GM18517 (cell line): ENCODE data around the gene LTF.
A peak's percentile ranks its signal among the peaks of the same experiment; 100 is the strongest.

Source experiments
- ATAC-seq: cut with Tn5 transposase; IDR thresholded peaks from one replicate; pipeline ENCODE4 v1.9.1; 2021; ENCODE audit warnings: mild to moderate bottlenecking, moderate library complexity; ENCODE audit not compliant: unreplicated experiment

LTF gene

DNA sequence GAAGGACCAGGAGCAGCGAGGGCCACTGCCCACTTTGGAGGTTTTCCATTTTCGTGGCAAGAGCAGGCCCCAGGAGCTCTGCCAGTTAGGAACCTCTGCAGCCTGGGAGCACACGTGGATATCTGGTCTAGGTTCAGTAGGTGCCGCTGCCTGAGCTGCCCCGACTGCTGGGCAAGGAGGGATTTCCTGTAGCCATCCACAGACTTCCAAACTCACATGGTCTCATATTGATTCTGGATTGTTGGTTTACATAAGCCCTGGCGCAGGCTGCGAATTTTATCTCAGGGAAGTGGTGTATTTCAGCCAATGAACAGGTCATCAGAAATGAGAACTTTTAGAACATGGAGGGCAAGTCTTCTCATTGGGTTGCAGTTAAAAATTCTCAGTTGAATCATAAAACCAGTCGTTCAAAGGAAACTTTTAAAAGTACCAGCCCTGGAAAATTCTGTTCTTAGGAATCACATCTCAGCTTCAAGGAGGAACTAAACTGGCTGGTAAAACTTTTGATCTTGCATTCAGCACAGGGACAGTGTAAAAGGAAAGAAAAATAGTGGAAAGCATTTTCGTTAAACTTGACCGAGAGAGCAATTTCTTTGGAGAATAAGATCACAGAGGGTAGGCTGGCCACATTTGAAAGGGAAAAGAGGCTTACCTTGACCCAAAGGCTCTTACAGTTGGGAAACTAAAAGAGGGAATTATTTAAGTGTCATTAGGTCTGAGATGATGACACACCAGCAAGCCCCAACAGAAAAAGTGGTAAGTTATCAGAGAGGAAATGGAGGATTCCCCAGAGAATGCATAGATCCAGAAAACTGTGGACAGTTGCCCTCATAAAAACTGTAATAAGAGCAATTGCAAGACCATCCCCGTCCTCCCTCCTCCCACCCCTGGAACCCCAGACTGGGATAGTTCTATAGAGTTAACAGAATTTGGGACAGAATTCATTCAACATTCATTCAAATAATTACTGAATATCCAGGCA is 26.7 kb upstream of the LTF start:
- ATAC-seq, result no peak

DNA sequence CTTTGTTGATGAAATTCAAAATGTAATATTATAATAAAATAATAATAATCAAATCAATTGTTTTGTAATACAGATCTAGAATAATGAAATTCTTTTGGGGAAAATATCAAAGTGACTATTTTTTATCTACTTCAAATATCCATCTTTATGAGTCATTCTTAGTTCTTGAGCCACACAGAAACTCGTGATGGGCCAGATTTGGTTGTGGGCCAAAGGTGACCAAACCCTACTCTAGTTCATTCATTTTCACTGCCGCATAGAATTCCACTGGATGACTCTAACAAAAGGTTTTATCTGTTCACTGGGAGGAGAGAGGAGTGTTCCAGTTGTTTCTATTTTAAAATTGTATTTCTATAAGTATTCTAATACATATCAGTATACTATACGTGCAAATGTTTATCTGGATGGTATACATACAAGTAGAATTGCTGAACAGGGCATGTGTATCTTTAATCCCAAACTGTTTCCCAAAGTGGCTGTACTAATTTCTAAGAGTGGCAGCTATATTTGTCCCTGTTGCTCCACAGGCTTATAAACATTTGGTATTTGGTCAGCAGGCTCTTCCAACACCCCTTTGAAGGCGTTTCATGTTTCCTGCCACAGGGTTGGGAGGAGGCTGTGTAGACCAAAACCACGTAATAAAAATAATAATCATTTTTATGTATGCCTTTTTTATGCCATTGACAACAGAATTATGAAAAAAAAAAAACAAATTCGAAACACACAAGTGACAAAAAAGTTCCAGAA is 25.8 kb upstream of the LTF start:
- ATAC-seq, result no peak

DNA sequence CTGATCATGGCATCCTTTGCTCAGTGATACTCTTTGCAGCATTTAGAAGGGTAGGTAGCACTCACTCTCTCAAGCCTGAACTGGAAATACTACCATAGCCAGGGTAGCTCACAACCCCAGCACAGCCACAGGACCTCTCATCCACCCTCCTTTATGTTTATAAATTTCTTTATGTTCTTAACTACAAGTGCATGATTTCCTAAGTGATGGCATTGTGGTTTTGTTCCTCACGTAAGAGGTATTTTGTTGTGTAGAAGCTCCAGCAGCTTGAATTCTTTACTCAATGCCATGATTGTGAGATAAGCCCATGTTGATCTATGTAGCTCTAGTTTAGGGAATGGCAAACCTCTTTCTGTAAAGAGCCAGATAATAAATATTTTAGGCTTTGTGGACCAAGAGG is 25.2 kb upstream of the LTF start:
- no peak for ATAC-seq

- no peak for ATAC-seq
These were observed 24.7 kb upstream of the LTF start for GRCh38 chr3:46489381-46489780.

DNA sequence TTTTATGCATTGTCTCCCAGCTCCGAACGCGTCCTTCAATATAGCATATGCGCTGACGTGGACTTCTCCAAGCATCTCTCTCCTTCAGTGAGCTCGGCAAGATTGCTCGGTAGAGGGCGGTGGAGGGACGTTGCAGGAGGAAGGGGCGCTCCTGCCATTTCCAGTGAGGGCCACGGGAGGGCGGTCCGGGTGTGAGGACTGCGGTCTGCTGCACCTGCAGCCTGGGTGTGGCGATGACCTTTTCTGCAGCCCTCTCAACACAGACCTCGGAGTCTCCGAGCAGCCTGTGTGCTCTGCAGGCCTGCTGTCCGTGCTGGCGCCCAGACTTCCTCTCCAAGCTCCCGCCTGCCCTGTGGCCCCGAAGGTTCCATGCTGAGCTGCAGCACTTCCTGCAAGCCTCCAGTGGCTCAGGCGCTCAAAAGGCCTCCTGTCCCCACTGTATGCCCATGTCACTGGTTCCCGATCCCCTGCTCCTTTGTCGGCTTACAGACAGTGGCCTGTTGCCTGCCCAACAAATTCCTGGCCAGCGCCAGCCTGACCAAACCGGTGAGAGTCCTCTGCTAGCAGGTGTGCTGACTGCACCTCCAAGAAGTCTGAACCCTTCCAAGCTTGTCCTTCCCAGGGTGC is 24.1 kb upstream of the LTF start:
- ATAC-seq, result peak; percentile 92

DNA sequence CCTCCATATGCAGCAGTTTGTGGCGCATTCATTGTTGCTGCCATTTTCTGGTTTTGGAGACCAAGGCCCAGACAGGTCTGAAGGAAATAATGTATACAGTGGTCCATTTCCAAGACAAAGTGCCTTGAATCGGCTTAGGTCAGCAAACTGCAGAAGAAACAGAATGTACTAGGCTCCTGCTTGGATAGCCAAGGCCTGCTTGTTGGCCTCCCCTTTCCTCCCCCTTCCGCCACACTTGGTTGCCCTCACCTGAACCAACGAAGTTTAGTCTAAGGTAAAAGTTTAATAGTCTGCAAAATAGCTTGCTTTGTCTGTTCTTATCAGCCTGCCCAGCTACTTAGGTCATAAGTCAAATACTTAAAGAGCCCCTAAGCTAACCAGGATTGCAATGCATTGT is 21.1 kb upstream of the LTF start:
- no peak for ATAC-seq

GRCh38 chr3:46484911-46485778 is 20.4 kb upstream of the LTF start:
- ATAC-seq, result no peak

DNA sequence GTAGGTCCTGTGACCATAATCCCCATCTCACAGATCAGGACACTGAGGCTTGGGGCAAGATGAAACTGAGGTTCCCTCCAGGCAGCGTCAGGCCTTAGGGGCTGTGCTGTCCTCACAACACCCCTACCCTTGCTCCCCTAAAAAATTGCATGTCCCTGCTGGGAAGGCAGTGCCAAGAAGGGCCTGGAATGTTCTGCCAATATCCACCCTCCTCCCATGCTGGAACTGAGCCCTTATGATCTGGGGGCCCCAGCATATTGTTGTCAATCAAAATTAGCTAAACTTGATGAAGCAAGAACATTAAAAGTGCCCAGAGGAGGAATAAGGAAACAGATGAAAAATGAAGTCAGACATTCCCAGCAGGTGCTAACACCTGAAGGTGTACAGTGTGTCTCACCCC is 19.7 kb upstream of the LTF start:
- ATAC-seq, result no peak

- no peak for ATAC-seq
These were observed 19.1 kb upstream of the LTF start for GRCh38 chr3:46483825-46484224.

DNA sequence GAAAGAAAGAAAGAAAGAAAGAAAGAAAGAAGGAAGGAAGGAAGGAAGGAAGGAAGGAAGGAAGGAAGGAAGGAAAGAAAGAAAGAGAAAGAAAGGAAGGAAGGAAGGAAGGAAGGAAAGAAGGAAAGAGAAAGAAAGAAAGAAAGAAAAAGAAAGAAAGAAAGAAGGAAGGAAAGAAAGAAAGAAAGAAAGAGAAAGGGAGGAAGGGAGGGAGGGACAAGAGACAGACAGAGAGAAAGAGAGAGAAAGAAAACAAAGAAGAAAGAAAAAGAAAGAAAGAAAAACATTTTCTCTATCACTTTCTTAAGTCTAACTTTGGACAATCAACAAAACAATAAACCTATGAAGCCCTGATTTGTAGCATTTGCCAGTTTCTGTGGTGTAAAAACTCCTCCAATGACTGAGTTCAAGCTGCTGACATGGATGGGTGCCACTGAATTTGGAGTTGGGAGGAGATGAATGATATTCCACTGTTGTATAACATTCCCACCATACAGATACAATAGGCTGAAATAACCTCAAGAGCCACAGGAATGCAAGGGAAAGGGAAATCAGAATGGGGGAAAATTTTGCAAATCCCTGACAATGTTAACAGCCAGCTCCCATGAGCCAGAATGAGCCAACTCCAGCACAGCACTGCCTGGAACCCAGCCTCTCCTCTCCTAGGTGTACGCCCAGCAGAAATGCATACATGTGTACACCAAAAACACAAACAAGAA is 18.1 kb upstream of the LTF start:
- no peak for ATAC-seq

DNA sequence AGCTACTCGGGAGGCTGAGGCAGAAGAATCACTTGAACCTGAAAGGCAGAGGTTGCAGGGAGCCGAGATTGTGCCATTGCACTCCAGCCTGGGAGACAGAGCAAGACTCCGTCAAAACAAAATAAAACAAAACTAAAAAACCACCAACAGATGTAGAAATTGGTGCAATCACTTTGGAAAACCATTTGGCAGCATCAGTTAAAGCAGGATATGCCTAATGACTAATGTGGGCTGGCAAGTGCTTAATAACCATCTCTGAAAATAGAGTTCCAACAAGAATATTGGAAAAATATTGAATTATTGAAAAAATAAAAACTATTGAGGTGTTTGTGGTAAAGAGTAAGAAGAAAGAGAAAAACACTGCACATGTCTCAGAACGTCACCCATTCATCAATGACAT is 16.9 kb upstream of the LTF start:
- ATAC-seq, result no peak

DNA sequence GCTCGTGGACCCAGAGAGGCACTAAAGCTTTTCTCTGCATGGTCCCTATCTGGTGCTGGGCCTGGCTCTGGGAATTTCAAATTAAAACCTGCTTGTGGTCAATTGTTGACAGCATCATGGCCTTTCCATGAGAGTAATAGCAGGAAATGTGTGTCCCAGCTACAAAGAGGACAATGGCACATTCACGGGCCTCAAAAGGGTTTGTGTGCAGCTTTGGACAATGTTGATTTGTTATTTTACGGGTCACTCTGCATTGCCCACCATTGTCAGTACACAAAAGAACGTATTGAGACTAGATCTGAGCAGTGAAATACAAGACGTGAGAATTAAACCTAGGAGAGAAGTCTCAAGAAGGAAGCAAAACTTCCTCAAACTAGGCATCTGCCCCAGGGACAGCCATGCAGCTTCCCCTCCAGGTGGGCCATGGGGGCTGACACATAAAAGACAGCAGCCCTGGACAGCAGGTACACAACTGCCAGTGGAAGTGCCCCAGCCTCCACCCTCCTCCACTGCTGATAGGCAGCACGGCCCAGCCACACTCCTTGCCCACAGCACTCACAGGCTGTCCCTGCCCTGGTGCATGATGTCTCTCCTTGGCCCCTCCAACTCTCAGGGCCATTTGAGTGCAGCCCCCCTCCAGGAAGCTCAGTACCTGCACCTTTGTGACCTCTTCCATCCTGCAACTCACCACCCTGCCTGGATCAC is 15.9 kb upstream of the LTF start:
- no peak for ATAC-seq

GRCh38 chr3:46479696-46480095 is 15.0 kb upstream of the LTF start:
- ATAC-seq, result no peak

- ATAC-seq, result no peak
These were observed 14.3 kb upstream of the LTF start for GRCh38 chr3:46479021-46479420.

DNA sequence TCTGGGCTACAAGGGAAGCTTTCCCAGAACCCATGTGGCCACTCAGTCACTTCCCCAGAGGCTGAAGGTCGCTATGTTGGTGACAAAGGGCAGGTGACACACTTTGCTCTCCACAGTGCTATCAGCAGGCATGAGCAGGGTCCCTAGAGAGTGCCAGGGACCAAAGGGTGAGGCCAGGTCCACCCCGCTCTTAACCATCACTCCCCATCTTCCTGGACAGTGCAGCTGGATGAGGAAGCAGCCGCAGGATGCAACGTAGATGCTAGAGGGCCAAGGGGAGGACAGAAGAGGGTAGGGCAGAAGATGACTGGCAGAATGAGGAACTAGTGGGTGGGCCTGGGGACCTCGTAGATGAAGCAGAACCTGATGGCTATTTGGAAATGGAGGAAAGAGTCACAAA is 13.6 kb upstream of the LTF start:
- ATAC-seq, result no peak

- no peak for ATAC-seq
These were observed 13.1 kb upstream of the LTF start for GRCh38 chr3:46477756-46478155.

DNA sequence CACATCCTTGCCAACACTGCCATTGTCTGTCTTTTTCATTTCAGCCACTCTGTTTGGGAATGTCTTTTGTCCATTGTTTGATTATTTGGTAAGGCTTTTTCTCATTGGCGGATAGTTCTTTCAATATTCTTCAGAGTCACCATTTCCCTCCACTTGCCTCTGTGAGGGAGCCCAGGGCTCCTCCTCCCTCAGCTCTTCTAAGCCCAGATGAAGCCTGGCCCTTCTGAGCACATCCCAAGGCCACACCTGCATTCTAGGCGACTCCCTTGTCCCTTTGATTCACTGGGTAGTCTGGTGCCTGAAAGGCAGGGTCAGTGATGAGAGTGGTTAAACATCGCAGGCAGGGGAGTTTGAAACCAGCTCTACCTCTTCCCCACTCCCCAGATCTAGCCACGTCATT is 12.4 kb upstream of the LTF start:
- ATAC-seq, result no peak

DNA sequence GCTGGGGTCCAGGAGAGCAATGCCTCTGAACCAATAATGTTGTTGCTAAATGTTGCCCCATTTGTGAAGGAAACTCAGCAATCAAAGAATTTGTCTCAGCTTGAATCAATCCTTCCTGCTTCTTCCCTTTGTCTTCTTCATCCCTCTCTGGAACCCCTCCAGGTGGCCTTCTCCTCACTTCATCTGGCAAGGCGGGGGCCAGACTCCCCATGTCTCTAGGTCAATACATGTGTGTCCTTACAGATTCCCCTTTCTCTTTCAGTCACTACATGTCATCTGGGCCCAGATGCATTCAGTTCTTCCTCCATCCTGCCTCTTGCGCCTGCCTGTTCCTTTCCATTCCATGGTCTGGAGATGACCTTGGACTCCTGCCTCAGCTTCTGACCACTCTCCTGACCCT is 8.0 kb upstream of the LTF start:
- no peak for ATAC-seq

- ATAC-seq, result no peak
These were observed 6.7 kb upstream of the LTF start for GRCh38 chr3:46471371-46471914.
